DMS53 treated with DMSO at 0.1 percent for 48 hours (cell line): ENCODE measurements around the gene SPINK4.
A peak's percentile ranks its signal among the peaks of the same experiment; 100 is the strongest.

Experiments used
- DNase-seq: peaks from one replicate; lab custom pipeline; 2025; ENCODE audit not compliant: unreplicated experiment; lab: John Stamatoyannopoulos, UW

Gene SPINK4, protein sequence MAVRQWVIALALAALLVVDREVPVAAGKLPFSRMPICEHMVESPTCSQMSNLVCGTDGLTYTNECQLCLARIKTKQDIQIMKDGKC

DNA sequence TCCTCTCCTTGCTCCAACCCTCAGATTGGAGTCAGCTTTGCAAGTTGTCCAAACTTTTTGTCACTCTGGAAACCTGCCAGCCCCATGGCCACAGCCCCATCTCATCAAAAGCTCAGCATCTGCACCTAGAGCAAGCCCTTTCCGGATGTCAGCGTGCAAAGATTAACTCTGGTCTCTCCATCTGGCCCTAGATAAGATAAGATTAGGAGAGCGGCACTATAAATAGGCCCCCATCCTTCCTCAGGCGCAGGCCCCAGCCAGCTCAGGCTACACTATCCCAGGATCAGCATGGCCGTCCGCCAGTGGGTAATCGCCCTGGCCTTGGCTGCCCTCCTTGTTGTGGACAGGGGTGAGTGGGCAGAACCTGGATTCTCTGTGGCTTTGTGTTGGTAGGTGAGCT lies at the start of gene SPINK4:
Gene SPINK4 (plus strand): TSS at position 247 of the 400 bp plus-strand sequence. CDS start 42 bp downstream, at position 289.
- no peak for DNase-seq

GRCh38 chr9:33192493-33193255 lies 47.3 kb upstream of the SPINK4 start:
- no peak for DNase-seq

DNA sequence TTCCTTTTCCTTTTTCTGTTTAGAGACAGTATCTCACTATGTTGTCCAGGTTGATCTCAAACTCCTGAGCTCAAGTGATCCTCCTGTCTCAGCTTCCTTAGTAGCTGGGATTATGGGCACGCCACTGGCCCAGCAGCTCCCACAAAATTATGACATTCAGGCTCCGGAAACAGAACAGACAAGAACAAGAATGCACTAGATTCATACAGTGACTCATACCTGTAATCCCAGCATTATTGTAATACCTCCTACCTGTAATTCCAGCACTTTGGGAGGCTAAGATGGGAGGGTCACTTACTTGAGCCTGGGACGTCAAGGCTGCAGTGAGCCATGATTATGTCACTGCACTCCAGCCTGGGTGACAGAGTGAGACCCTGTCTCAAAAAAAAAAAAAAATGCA lies 46.1 kb upstream of the SPINK4 start:
- DNase-seq: no peak

- DNase-seq: no peak
These were observed 43.2 kb upstream of the SPINK4 start for GRCh38 chr9:33196736-33197135.

GRCh38 chr9:33197279-33198152 lies 42.5 kb upstream of the SPINK4 start:
- DNase-seq: no peak

DNA sequence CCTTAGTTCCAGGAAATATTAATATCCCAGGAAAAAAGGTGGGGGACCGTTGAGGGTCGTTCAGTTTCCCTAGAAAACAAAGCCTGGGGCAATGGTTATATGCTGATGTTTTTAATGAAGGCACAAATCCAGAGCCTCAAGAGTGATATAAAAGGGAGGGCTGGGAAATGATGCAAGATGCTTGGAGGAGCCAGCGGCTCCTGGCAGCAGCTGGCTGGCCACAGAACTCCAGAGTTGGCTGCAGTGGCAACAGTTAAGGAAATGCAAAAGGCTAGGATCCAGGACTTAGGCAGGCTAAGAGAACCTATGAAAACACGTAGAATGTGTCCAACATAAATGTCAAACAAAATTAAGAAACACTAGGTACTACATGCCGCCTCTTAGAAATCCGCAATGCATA lies 41.8 kb upstream of the SPINK4 start:
- no peak for DNase-seq

- no peak for DNase-seq
These were observed 37.9 kb upstream of the SPINK4 start for GRCh38 chr9:33202018-33202417.

- no peak for DNase-seq
These were observed 37.3 kb upstream of the SPINK4 start for GRCh38 chr9:33202552-33203201.

- DNase-seq: no peak
These were observed 30.6 kb upstream of the SPINK4 start for GRCh38 chr9:33209394-33209793.

- no peak for DNase-seq
These were observed 29.8 kb upstream of the SPINK4 start for GRCh38 chr9:33210006-33210715.

DNA sequence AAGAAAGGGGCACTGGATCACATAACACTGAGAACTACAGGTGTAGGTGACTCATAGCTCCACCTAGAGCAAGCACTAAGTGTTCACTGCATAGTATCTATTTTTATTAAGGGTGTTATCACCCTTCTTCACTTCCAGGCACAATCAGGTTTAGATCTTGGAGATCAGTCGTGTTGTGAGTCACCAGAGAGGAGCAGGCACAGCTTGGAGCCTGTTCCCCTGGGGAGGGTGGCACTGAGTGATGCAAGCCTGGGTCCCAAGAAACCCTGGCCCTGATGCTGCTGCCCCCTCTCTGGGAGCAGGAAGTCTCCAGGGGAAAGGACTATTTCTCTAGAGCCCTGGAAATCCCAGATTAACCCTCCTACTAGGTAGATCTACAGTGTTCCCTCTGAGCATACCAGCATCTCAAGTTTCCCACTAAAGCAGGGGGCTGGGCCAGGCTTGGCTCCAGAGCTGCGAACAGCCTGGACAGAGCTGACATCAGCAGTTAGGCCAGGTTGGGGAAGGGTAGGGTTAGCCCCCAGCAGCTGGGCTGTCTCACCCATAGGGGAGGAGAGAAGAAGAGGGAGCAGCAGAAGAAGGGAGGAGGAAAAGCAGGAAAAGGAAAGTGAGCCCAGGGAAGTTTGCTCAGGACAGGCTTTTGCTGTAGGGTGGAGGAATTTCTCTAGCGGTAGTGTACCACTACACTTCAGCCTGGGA lies 28.1 kb upstream of the SPINK4 start:
- DNase-seq: peak; percentile 54

GRCh38 chr9:33220681-33221567 lies 19.0 kb upstream of the SPINK4 start:
- no peak for DNase-seq

DNA sequence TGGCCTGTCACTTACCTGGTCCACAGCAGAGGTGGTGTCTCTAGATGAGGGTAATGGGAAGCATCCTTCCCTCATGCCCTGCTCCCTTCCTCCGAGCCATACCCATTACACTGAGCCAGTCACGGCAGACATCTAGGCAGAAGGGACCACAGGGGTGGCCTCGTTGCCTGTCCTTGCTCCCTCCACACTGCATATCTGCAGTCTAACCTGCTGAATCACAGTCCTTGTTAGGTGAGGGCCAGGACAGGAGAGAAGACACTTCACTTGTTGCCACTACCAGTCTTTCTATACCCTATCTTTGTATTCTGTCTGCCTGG lies 18.4 kb upstream of the SPINK4 start:
- DNase-seq: no peak

- peak; percentile 23 for DNase-seq
These were observed 17.9 kb upstream of the SPINK4 start for GRCh38 chr9:33222031-33222430.

DNA sequence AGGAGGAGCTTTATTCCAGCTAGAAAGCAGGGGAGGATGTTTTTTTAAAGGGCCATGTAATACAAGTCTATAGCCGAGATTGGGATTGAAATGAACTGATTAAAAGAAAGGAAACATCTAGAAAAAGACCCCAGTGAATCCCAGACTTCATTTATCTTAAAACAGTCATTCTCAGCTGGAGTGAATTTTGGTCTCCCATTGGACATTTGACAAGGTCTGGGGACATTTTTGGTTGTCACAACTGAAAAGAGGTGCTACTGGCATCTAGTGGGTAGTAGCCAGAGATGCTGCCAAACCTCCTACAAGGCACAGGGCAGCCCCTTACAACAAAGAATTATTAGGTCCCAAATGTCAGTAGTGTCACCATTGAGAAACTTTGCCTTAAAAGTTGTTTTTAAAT lies 16.3 kb upstream of the SPINK4 start:
- no peak for DNase-seq

DNA sequence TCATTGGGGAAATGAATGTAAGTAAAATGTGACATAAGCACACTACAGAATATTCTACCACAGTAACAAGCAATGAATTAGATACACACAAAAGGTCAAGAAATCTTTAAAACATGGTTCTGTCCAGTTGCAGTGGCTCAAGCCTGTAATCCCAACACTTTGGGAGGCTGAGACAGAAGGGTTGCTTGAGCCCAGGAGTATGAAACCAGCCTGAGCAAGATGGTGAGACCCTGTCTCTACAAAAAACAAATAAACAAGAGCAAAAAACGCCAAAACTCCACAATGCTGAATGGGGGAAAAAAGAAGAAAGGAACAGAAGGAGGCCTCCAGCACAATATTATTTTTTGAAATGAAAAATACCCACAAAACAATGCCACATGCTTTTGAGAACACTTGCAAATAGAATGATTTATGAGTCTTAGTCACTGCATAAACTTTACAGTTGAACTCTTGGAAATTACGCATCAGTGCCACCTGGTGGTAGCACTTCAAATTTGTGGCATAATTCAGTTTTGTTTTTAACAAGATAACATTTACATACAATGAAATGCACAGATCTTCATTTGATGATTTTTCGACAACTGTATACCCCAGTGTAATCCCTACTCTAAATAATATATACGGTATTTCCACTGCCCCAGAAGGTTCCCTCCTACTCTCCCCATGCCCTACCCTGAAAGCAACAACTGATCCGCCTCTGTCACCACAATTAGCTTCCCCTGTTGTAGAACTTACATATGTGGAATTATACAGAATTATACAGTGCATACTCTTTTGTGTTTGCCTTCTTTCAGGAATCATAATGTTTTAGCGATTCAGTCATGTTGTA lies 14.4 kb upstream of the SPINK4 start:
- DNase-seq: peak; percentile 75

GRCh38 chr9:33227008-33227398 lies 13.0 kb upstream of the SPINK4 start:
- DNase-seq: no peak

GRCh38 chr9:33227741-33228140 lies 12.2 kb upstream of the SPINK4 start:
- DNase-seq: no peak

DNA sequence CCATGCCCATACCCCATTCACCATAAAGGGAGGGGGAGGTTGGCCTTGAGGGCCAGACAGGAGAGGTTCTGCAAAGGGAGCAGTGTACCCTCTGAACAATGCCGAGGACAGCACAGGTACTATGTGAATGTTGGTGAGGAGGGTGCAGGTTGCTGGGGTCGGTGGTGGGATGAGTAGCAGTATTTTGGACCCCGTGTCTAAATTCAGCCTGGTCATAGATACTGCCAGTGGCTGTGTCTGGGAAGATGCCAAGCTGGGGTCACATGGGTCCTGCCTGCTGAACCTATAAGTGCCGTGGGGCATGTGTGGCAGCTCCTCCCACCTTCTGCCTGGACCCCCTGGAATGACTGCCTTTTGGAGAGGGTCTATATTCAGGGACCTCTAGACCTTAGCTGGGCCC lies 11.4 kb upstream of the SPINK4 start:
- no peak for DNase-seq
